ENCODE data around the gene MALSU1. TPM values are rescaled to one million over a fixed set of nuclear protein-coding genes. Genes with fewer than 3 reads are reported as not detected.

Gene MALSU1
- total and polyA plus RNA-seq, 2 of the 13 experiments (the other 11 are each of a cell fraction or from before 2014, with no cell fraction given), result 72.0 to 141 TPM

DNA sequence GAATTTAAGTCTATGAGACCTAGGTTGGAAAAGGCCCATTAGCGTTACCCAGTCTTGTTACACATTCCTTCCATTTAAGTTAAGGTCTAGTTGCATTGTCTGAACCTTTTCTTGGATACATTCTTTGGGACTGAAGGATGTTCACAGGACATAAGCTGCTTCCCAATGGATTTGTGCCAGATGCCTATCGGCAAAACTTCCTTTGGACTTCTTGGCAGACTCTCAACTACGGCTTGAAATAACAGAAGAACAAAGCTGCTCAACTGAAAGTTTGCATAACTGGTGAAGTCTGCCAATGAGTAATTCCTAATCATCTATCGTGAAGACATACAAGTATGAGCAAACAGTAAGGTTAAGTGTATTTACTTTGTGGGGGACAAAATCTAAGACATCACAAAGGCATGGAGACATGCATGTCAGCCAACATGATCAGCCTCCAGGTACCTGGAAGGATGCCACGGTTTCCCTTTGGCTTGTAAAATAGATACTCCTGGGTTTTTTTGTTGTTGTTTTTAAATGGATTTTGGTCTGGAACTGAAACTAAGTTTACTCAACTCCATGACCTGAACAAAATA is 35.4 kb downstream of the MALSU1 start (continued):
- TF ChIP-seq, protein P1, sequence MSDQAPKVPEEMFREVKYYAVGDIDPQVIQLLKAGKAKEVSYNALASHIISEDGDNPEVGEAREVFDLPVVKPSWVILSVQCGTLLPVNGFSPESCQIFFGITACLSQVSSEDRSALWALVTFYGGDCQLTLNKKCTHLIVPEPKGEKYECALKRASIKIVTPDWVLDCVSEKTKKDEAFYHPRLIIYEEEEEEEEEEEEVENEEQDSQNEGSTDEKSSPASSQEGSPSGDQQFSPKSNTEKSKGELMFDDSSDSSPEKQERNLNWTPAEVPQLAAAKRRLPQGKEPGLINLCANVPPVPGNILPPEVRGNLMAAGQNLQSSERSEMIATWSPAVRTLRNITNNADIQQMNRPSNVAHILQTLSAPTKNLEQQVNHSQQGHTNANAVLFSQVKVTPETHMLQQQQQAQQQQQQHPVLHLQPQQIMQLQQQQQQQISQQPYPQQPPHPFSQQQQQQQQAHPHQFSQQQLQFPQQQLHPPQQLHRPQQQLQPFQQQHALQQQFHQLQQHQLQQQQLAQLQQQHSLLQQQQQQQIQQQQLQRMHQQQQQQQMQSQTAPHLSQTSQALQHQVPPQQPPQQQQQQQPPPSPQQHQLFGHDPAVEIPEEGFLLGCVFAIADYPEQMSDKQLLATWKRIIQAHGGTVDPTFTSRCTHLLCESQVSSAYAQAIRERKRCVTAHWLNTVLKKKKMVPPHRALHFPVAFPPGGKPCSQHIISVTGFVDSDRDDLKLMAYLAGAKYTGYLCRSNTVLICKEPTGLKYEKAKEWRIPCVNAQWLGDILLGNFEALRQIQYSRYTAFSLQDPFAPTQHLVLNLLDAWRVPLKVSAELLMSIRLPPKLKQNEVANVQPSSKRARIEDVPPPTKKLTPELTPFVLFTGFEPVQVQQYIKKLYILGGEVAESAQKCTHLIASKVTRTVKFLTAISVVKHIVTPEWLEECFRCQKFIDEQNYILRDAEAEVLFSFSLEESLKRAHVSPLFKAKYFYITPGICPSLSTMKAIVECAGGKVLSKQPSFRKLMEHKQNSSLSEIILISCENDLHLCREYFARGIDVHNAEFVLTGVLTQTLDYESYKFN (CRISPR knock-in tag; conservative IDR thresholded peaks at IDR 0.05), result peak; percentile 88
- TF ChIP-seq EP300 (IDR thresholded peaks at IDR 0.05; ENCODE audit: low read depth in 2 of 2, low read length in 2 of 2) (peak; percentile 31 to 98; a peak in 2 of 4 replicates), EP300 (CRISPR knock-in tag; IDR thresholded peaks at IDR 0.05; ENCODE audit: borderline replicate concordance) (peak; percentile 97), ZNF362 (CRISPR knock-in tag; IDR thresholded peaks at IDR 0.05; ENCODE audit: borderline replicate concordance) (peak; percentile 82; the same call in 1 of the 2 replicates), IRF2 (CRISPR knock-in tag; IDR thresholded peaks at IDR 0.05) (peak; percentile 73; the same call in 1 of the 2 replicates), DNMT1 (CRISPR knock-in tag; IDR thresholded peaks at IDR 0.05) (no peak), HHEX (CRISPR knock-in tag; IDR thresholded peaks at IDR 0.05) (peak; percentile 92), MEIS2 (CRISPR knock-in tag; IDR thresholded peaks at IDR 0.05) (no peak), THRA (CRISPR knock-in tag; IDR thresholded peaks at IDR 0.05; ENCODE audit: borderline replicate concordance) (peak; percentile 83; the same call in 1 of the 2 replicates), CCDC6 (CRISPR knock-in tag; IDR thresholded peaks at IDR 0.05) (peak; percentile 53; the same call in 1 of the 2 replicates), FOSL1 (CRISPR knock-in tag; IDR thresholded peaks at IDR 0.05; ENCODE audit: borderline replicate concordance) (peak; percentile 68; the same call in 1 of the 2 replicates), NCOA1 (CRISPR knock-in tag; IDR thresholded peaks at IDR 0.05) (0 out of 2 replicates have a peak, but pooled peaks have one; percentile 63), ARID3A (IDR thresholded peaks at IDR 0.05; ENCODE audit: low read depth, low read length) (peak; percentile 71), FUBP1 (CRISPR knock-in tag; IDR thresholded peaks at IDR 0.05; ENCODE audit: borderline replicate concordance) (0 out of 2 replicates have a peak, but pooled peaks have one; percentile 35), JUND (CRISPR knock-in tag; IDR thresholded peaks at IDR 0.05) (0 out of 2 replicates have a peak, but pooled peaks have one; percentile 16)
- TF ChIP-seq, protein P2, sequence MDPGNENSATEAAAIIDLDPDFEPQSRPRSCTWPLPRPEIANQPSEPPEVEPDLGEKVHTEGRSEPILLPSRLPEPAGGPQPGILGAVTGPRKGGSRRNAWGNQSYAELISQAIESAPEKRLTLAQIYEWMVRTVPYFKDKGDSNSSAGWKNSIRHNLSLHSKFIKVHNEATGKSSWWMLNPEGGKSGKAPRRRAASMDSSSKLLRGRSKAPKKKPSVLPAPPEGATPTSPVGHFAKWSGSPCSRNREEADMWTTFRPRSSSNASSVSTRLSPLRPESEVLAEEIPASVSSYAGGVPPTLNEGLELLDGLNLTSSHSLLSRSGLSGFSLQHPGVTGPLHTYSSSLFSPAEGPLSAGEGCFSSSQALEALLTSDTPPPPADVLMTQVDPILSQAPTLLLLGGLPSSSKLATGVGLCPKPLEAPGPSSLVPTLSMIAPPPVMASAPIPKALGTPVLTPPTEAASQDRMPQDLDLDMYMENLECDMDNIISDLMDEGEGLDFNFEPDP (CRISPR knock-in tag; conservative IDR thresholded peaks at IDR 0.05), result no peak
